HG03139 (cell line): ENCODE measurements around the gene PRR36.
"Not testable (repeated sequence)": the region's sequence is repeated elsewhere in the genome, so short reads cannot be mapped to it uniquely, and the experiment has no call there.

Experiments
- ATAC-seq: cut with Tn5 transposase; IDR thresholded peaks from one replicate; pipeline ENCODE4 v1.9.1; 2021; ENCODE audit not compliant: unreplicated experiment

Gene PRR36

GRCh38 chr19:7861619-7862412 lies 12.4 kb downstream of the PRR36 start:
- no peak for ATAC-seq

GRCh38 chr19:7860714-7861618 lies 13.2 kb downstream of the PRR36 start:
- no peak for ATAC-seq

DNA sequence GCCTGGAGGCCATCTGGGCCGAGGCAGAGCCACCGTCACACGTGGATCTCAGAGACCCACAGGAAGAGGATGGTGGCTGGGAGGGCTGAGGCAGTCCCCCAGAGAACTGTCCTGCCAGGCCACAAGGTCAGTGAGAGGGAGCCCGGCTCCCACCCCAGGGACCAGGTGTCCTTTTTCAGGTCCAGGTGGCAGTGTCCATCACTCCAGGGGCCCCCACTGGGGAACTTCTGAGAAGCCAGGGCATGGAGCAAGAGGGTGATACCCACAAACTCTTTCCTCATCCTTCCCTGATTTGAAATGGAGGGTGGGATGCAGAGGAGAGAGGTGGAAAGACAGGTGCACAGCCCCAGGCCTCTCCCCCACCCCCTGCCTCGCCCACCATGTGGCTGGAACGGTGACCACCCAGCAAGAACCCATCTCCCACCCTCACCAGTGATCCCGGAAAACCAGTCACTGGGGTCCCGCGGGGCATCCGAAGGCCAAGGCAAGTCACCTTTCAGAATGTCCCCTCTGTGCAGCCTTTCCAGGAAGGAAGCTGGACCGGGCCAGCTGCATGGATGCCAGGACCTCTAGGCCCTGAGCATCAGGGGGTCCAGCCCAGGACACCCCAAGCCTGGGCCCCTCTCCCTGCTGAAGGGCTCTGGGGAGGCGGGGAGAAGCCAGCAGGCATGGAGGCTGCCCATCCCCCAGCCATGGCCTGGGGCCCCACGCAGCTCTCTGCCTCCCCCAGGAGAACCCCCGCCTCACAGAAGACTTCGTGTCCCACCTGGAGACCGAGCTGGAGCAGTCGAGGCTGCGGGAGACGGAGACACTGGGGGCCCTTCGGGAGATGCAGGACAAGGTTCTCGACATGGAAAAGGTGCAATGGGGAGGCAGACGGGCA lies 14.1 kb downstream of the PRR36 start:
- ATAC-seq: no peak

GRCh38 chr19:7859087-7859486 lies 15.1 kb downstream of the PRR36 start:
- ATAC-seq: not testable (repeated sequence)

DNA sequence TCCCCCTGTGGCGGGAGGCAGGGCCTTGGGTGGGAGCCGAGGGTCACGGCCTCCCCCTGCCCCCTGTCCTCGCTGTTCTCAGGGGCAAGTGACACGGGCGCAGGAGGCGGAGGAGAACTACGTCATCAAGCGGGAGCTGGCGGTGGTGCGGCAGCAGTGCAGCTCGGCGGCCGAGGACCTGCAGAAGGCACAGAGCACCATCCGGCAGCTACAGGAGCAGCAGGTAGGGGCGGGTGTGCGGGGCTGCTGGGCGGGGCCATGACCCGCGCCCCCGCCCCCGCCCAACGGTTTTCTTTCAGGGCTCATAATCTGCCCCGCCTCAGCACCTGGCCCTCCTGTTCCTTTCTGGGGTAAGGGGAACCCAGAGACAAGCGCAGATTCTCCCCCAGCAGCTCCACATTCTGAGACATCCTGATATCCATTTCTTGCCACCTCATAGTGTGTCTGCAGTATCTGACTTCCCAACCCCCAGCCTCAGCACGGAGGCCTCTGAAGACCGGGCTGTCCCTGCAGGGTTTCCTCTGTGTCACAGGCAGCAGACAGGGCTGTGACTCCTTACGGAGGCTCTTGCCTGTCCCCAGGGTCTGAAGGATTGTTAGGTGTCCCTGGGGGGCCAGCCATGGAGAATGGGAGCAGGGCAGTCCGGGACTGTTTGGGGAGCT lies 15.9 kb downstream of the PRR36 start:
- no peak for ATAC-seq

DNA sequence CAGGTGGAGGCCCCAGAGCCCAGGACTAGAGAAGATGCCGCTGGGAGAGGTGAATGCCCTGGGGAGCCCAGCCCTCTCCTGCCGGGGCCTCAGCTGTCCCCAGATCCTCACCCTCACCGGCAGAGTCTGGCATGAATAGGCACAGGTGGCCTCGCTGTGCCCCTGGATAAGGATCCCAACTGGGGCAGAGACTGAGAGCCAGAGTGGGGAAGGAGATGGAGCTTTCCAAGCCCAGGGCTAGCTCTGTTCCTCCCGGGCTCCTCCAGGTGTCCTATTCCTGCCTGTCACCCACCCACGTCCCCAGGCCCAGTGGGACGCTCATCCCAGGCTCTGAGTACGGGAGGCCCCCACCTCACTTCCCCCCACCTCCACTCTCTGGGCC lies 16.5 kb downstream of the PRR36 start:
- ATAC-seq: no peak

DNA sequence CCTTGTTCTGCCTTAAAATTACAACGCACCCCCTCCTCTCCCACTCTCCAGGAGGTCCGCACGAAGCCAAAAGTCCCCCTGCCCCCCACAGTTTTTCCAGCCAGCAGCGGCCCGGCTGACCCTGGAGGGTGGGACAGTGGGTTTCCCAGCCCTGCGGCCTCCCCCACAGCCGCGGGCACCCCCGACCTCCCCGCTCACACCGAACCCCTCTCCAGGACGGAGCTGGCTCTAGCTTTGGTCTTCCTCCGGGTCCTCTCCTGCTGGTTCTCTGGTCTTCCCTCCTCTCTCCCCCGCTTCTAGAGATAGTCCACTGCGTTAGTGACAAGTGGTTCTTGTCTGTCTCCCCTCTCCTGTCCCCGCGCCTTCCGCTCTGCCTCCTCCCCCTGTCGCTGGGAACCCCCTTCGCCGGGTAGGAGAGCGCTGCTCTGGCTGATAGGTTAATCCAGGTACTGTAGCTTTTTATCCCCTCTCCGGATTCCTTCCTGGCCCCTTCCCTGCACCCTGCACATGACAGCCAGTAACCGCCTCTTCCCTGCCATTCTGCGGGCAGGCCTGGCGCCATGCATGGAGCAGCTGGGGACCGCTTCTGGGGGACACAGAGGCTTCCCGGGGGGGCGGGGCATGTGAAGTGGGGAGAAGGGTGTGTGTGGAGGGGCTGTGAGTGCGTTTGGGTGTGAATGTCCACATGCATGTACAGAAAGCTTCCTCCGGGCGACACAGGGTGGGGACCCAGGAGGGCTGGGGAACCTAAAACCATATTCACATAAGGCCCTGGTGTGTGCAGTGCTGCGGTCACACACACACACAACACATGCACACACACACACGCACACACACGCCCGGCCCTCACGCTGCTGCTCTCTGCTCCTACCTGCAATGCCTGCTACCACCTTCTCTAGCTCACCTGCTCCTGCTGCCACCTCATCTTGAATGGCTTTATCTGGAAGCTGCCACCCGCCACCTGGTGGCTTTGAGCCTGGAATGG lies 17.2 kb downstream of the PRR36 start:
- ATAC-seq: no peak

DNA sequence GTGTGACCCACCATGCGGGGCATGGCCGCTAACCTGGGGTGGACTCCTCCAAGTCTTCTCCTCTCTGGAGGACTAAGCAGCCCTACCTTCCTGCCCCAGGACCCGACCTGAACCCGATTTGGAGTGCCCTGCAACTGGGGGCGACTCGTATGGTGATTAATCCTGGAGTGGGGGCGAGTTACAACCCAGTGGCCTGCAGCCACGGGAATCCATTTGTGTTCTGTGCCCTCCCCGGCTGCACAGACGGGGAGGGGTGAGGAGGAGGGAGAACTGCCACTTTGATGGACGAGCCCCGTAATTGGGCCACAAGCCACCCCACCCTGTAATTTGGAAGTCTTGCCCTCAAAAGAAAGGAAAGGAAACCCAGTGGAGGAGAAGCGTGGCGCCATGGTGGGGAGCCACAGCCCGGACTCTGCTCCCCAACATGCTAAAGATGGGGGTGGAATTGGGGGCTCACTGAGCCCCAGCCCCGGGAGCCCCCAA lies 18.0 kb downstream of the PRR36 start:
- no peak for ATAC-seq

GRCh38 chr19:7855426-7856108 lies 18.6 kb downstream of the PRR36 start:
- ATAC-seq: no peak

DNA sequence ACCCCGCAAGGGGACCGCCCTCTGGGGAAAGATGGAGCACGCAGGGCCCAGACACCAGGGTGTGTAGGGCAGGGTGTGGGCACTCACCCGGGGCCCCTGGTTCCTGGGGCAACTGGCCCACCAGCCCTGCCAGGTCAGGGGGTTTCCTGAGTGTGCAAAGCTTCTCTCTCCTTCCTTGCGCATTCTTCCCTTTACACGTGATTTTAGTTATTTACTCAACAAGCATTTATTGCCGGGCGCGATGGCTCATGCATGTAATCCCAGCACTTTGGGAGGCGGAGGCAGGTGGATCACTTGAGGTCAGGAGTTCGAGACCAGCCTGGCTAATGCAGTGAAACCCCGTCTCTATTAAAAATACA lies 20.4 kb downstream of the PRR36 start:
- no peak for ATAC-seq

DNA sequence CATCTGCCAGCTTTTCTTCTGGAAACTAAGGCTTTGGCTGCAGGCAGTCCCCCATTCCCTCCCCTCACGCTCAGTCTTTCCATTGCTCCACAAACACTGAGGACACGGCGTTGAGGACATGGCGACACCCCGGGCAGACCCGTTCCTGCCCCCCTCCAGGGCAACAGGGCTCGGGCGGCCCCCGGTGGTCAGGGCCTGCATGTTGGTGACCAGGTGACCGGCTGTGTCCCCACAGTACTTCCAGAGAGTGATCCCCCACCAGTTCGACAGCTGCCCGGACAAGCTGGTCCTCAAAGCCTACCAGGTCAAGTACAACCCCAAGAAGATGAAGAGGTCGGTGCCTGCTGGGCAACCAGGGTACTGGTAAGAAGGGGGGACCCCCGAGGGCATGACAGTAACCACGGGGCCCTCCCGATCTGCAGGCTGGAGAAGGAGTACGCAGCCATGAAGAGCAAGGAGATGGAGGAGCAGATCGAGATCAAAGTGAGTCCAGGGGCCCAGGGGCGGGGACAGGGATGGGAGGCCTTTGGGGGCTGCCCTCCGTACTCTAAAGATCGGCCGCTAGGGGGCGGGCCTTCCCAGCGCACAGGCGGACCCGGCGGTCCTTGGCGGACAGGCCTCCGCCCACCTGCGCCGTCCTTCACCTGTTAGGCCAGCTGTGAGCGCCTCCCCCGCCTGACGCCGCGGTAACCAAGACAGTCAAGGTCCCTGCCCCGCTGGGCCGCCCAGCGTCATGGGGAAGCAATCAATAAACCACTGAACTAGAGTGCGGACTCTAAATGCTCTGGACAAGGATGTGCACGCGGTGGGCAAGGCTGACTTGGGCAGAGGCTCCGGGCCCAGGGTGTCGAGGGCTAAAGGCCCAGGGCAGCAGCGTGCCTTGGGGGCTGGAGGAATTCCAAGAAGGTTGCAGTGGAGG lies 21.1 kb downstream of the PRR36 start:
- ATAC-seq: no peak

GRCh38 chr19:7851623-7852500 lies 22.3 kb downstream of the PRR36 start:
- no peak for ATAC-seq

- ATAC-seq: no peak
Observed at GRCh38 chr19:7850945-7851622, 23.1 kb downstream of the PRR36 start.

DNA sequence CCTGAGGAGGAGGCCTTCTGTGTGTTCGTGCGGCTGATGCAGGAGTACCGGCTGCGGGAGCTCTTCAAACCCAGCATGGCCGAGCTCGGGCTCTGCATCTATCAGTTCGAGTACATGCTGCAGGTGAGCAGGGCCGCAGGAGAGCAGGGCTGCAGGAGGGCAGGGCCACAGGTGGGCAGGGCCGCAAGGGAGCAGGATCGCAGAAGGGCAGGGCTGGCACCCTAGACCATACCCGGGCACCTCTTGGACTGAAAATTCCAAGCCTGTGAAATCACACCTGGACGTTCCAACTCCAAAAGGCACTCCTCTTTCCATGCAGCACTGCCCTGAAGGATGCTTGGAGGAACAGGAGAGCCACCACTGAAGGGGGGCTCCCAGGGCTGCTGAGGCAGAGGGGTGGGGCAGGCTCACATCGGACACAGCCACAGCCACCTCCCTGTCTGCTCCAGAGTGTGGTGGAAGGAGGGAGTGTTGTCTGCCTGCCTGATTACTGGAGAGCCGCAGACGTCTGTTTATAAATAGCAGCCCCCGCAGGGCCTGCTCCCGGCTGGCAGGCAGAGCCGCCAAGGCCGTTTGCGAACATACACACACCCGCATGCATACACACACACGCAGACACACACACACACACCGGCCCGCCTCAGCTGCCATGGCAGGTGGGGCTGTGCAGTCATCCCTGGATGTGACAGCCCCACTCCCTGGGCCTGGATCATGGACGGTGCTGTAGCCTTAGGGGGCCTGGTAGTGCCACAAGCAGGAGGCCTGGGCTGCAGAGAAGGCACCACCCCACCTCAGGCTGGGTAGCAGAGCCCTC lies 24.0 kb downstream of the PRR36 start:
- ATAC-seq: no peak

DNA sequence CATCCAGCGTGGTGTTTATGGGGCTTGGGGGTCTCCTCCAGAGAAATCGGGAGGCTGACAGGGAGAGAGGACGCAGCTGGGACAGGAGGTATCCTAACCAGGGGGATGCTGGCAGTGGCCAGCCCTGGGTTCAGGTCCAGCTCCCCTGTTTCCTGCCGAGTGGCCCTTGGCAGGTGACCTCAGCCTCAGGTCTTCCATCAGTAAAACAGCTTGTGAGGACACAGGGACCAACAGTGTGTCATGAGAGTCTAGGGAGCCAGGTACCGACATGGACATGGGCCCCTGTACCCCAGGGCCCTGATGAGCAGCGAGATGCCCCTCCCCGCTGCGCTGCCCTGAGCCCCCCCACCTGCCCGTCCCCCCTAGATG lies 24.6 kb downstream of the PRR36 start:
- no peak for ATAC-seq
